IMR-90 (cell line): ENCODE data around the gene PHF11.

Experiments used
- NFE2L2 ChIP-seq: fragments of 150-350 bp; IDR thresholded peaks from 2 replicates; pipeline ENCODE4 v1.6.1; 2016; ENCODE audit warnings: low read depth, mild to moderate bottlenecking, low read length
- POLR2A ChIP-seq: IDR thresholded peaks from 2 replicates; pipeline ENCODE4 v1.6.1; 2012; ENCODE audit warnings: mild to moderate bottlenecking, low read depth, low read length

GRCh38 chr13:49452725-49453457 is 42.9 kb upstream of the PHF11 start:
- TF ChIP-seq NFE2L2 (no peak), POLR2A (no peak)
